Mesenchymal stem cell (in vitro differentiated cells and primary cell): ENCODE data around the gene CAPN1.
A peak's percentile ranks its signal among the peaks of the same experiment; 100 is the strongest.

ENCODE experiments used
- DNase-seq: peaks from one replicate; pipeline ENCODE4 v3.0.0-alpha.2; 2013
- H2AFZ ChIP-seq: one replicate; pipeline ENCODE4 v1.6.1; 2013; ENCODE audit warnings: low read depth, mild to moderate bottlenecking, control low read depth, inconsistent platforms, low read length, moderate library complexity
- H2AK5ac ChIP-seq: 2 replicates; pipeline ENCODE4 v1.6.1; 2013; ENCODE audit warnings: low read length, moderate library complexity, mild to moderate bottlenecking, inconsistent platforms; ENCODE audit not compliant: severe bottlenecking
- H2BK120ac ChIP-seq: one replicate; pipeline ENCODE4 v1.6.1; 2013; ENCODE audit warnings: low read depth, mild to moderate bottlenecking, inconsistent platforms, low read length, moderate library complexity
- H2BK12ac ChIP-seq, 2 experiments: one replicate each; pipeline ENCODE4 v1.6.1; 2013; ENCODE audit warnings: inconsistent platforms in 2 of 2, low read length in 2 of 2, mild to moderate bottlenecking in 2 of 2, moderate library complexity in 2 of 2, control low read depth in 1 of 2
- H2BK15ac ChIP-seq: one replicate; pipeline ENCODE4 v1.6.1; 2013; ENCODE audit warnings: mild to moderate bottlenecking, low read depth, inconsistent platforms; ENCODE audit not compliant: poor library complexity, severe bottlenecking
- H2BK5ac ChIP-seq: 2 replicates; pipeline ENCODE4 v1.6.1; 2013; ENCODE audit warnings: low read depth, mild to moderate bottlenecking, low read length, control low read depth, inconsistent platforms; ENCODE audit not compliant: poor library complexity, severe bottlenecking
- H3K14ac ChIP-seq, 2 experiments: one replicate each; pipeline ENCODE4 v1.6.1; 2013; ENCODE audit warnings: inconsistent platforms in 2 of 2, low read length in 2 of 2, control low read depth in 1 of 2, mild to moderate bottlenecking in 1 of 2, moderate library complexity in 1 of 2
- H3K18ac ChIP-seq, 2 experiments: one replicate each; pipeline ENCODE4 v1.6.1; 2013; ENCODE audit warnings: inconsistent platforms in 2 of 2, low read length in 2 of 2, control low read depth in 1 of 2, low read depth in 1 of 2, mild to moderate bottlenecking in 1 of 2
- H3K23ac ChIP-seq, 2 experiments: one replicate each; pipeline ENCODE4 v1.6.1; 2013; ENCODE audit warnings: inconsistent platforms in 2 of 2, low read length in 2 of 2, mild to moderate bottlenecking in 2 of 2, moderate library complexity in 2 of 2, control low read depth in 1 of 2
- H3K27ac ChIP-seq: 2 replicates; pipeline ENCODE4 v1.5.1; 2013; ENCODE audit warnings: mild to moderate bottlenecking, moderate library complexity, low read length, control low read depth, inconsistent platforms; ENCODE audit not compliant: poor library complexity, severe bottlenecking
- H3K27me3 ChIP-seq, 2 experiments: 2 replicates each; pipeline versions ENCODE4 v1.6.1 to v1.7.0; 2013; ENCODE audit warnings: low read length in 2 of 2, mild to moderate bottlenecking in 2 of 2, moderate library complexity in 2 of 2, control low read depth in 1 of 2, inconsistent platforms in 1 of 2; ENCODE audit not compliant: control insufficient read depth in 1 of 2, insufficient read depth in 1 of 2
- H3K36me3 ChIP-seq, 2 experiments: 2 replicates each; pipeline versions ENCODE4 v1.6.1 to v1.7.0; 2013; ENCODE audit warnings: low read length in 2 of 2, control low read depth in 1 of 2, inconsistent platforms in 1 of 2, low read depth in 1 of 2, mild to moderate bottlenecking in 1 of 2; ENCODE audit not compliant: insufficient read depth in 2 of 2, control insufficient read depth in 1 of 2
- H3K4ac ChIP-seq, 2 experiments: one replicate each; pipeline ENCODE4 v1.6.1; 2013; ENCODE audit warnings: inconsistent platforms in 2 of 2, low read length in 2 of 2, mild to moderate bottlenecking in 2 of 2, moderate library complexity in 2 of 2, control low read depth in 1 of 2, low read depth in 1 of 2
- H3K4me1 ChIP-seq: 2 replicates; pipeline ENCODE4 v1.6.1; 2013; ENCODE audit warnings: low read depth, low read length, control low read depth; ENCODE audit not compliant: control insufficient read depth, insufficient read depth
- H3K4me2 ChIP-seq: 2 replicates; pipeline ENCODE4 v1.6.1; 2013; ENCODE audit warnings: low read length, mild to moderate bottlenecking, inconsistent platforms; ENCODE audit not compliant: poor library complexity, severe bottlenecking
- H3K4me3 ChIP-seq, 2 experiments: 2 replicates each; pipeline versions ENCODE4 v1.5.1 to v1.7.0; 2013; ENCODE audit warnings: low read length in 2 of 2, mild to moderate bottlenecking in 2 of 2, control low read depth in 1 of 2, low read depth in 1 of 2; ENCODE audit not compliant: insufficient read depth in 1 of 2
- H3K79me1 ChIP-seq: replicated peaks from 2 replicates; pipeline ENCODE4 v1.6.1; 2013; ENCODE audit warnings: mild to moderate bottlenecking, control low read depth, low read length, inconsistent platforms; ENCODE audit not compliant: poor library complexity, severe bottlenecking
- H3K9ac ChIP-seq: 2 replicates; pipeline ENCODE4 v1.7.0; 2013; ENCODE audit warnings: mild to moderate bottlenecking, low read length, moderate library complexity
- H3K9me3 ChIP-seq: 2 replicates; pipeline ENCODE4 v1.7.0; 2013; ENCODE audit warnings: mild to moderate bottlenecking, low read length; ENCODE audit not compliant: control insufficient read depth
- H4K8ac ChIP-seq: one replicate; pipeline ENCODE4 v1.6.1; 2013; ENCODE audit warnings: inconsistent platforms, mild to moderate bottlenecking, low read length, moderate library complexity
- H4K91ac ChIP-seq: one replicate; pipeline ENCODE4 v1.6.1; 2013; ENCODE audit warnings: mild to moderate bottlenecking, low read length, inconsistent platforms
- WGBS: methylation state at CpG from one replicate; pipeline ENCODE4 v1.1.7; 2013; ENCODE audit warnings: mixed read lengths; 5-methylcytosine and 5-hydroxymethylcytosine counted together

Gene CAPN1

GRCh38 chr11:65211293-65212105, 29.8 kb downstream of the CAPN1 start:
- no peak overlapping the region for H2BK5ac ChIP-seq
- H2BK12ac ChIP-seq = no peak overlapping the region
- no peak overlapping the region for H3K9ac ChIP-seq
- H2AFZ ChIP-seq = no peak overlapping the region
- no peaks in the 10 kb centered on the region for H3K9me3 ChIP-seq
- peaks cover 6% of the 10 kb centered on the region for H3K79me1 ChIP-seq
- H3K23ac ChIP-seq = no peak overlapping the region
- no peak overlapping the region for H4K91ac ChIP-seq
- no peak for DNase-seq
- H3K27ac ChIP-seq = no peak overlapping the region
- H4K8ac ChIP-seq = no peak overlapping the region
- no peak overlapping the region for H3K14ac ChIP-seq
- H2BK15ac ChIP-seq = no peak overlapping the region
- H2AK5ac ChIP-seq = no peak overlapping the region
- H3K4me1 ChIP-seq = peaks cover 13% of the 10 kb centered on the region
- 94% methylated on average over 25 of the region's 29 CpGs for WGBS
- no peak overlapping the region for H3K4ac ChIP-seq
- H3K27me3 ChIP-seq = no peaks in the 10 kb centered on the region
- no peak overlapping the region for H3K4me2 ChIP-seq
- H2BK120ac ChIP-seq = no peak overlapping the region
- no peak overlapping the region for H3K4me3 ChIP-seq
- H3K36me3 ChIP-seq = peaks cover 52 to 70% of the 10 kb centered on the region in 2 experiments
- H3K18ac ChIP-seq = no peak overlapping the region

DNA sequence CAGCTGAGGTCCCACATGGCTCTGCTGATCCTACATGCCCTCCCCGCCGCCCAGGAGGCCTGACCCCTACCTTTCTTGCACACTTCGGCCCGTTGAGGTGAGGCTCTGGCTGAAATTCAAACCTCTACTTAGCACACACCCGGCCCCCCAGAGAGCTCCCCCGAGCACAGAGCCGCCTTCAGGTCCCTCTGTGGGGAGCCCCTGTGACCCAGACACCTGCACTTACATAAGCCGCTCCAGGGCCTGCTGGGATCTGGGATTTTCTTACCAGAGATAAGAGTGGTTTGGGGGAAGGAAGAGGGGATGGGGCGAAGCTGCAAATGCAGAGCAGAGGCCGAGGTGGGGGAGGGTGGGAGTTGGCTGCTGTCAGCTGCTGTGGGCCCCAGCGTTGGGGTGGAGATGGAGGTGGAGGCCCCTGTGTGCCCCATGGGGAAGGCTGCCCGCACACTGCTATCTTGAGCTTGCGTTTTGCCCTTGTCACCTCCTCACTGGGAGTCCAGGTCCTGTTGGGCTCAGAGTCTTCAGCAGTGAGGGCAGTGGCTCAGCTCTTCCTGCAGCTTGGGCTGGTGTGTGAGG, 30.6 kb downstream of the CAPN1 start:
- WGBS = 95% methylated on average over 13 of the region's 13 CpGs

GRCh38 chr11:65213322-65214211, 31.8 kb downstream of the CAPN1 start:
- no peaks in the 10 kb centered on the region for H3K27me3 ChIP-seq
- no peak overlapping the region for H3K4me3 ChIP-seq
- H3K23ac ChIP-seq = no peak overlapping the region
- DNase-seq = no peak
- no peaks in the 10 kb centered on the region for H3K9me3 ChIP-seq
- peak overlapping the region in 1 of 2 experiments; percentile 15 for H2BK12ac ChIP-seq
- H4K8ac ChIP-seq = peak overlapping the region; percentile 56
- 74% methylated on average over 24 of the region's 26 CpGs for WGBS
- peak overlapping the region; percentile 41 for H2AK5ac ChIP-seq
- H2BK15ac ChIP-seq = peak overlapping the region; percentile 29
- peak overlapping the region in 1 of 2 experiments; percentile 1 for H3K18ac ChIP-seq
- H2AFZ ChIP-seq = no peak overlapping the region
- peak overlapping the region in 1 of 2 experiments; percentile 88 for H3K14ac ChIP-seq
- H3K4me2 ChIP-seq = no peak overlapping the region
- H2BK120ac ChIP-seq = no peak overlapping the region
- H3K4me1 ChIP-seq = peaks cover 16% of the 10 kb centered on the region
- H3K79me1 ChIP-seq = peaks cover 4% of the 10 kb centered on the region
- no peak overlapping the region for H3K9ac ChIP-seq
- peaks cover 37 to 61% of the 10 kb centered on the region in 2 experiments for H3K36me3 ChIP-seq
- peak overlapping the region in 1 of 2 experiments; percentile 31 for H3K4ac ChIP-seq
- no peak overlapping the region for H2BK5ac ChIP-seq
- H3K27ac ChIP-seq = no peak overlapping the region
- peak overlapping the region; percentile 70 for H4K91ac ChIP-seq

More for the DNA sequence above, 30.6 kb downstream of the CAPN1 start:
- Histone ChIP-seq H3K27ac (no peak overlapping the region), H3K23ac (no peak overlapping the region), H3K4me2 (no peak overlapping the region), H2BK15ac (no peak overlapping the region), H2AFZ (no peak overlapping the region), H2BK12ac (no peak overlapping the region), H4K91ac (no peak overlapping the region), H3K14ac (no peak overlapping the region), H4K8ac (no peak overlapping the region), H3K27me3 (no peaks in the 10 kb centered on the region), H3K4ac (no peak overlapping the region), H2AK5ac (no peak overlapping the region), H3K9ac (no peak overlapping the region), H3K79me1 (peaks cover 4% of the 10 kb centered on the region), H2BK120ac (no peak overlapping the region), H3K4me3 (no peak overlapping the region), H3K9me3 (no peaks in the 10 kb centered on the region), H3K36me3 (peaks cover 46 to 69% of the 10 kb centered on the region in 2 experiments), H3K4me1 (peaks cover 16% of the 10 kb centered on the region), H2BK5ac (no peak overlapping the region), H3K18ac (no peak overlapping the region)
- DNase-seq = no peak
